K562 (cell line): ENCODE data around the gene EXOC3. TPM values are rescaled to one million over a fixed set of nuclear protein-coding genes. Genes with fewer than 3 reads are reported as not detected.

Experiments used
- ARID1B ChIP-seq: fragments of 450-650 bp; IDR thresholded peaks from 2 replicates; pipeline ENCODE4 v1.6.1; 2016; ENCODE audit warnings: antibody characterized with exemption, mild to moderate bottlenecking, inconsistent platforms
- DEAF1 ChIP-seq: fragments of 450-650 bp; formaldehyde crosslinking; IDR thresholded peaks from 2 replicates; pipeline ENCODE4 v1.4.0; 2020; ENCODE audit warnings: mild to moderate bottlenecking, moderate library complexity
- GATAD2B ChIP-seq: fragments of 450-650 bp; IDR thresholded peaks from 2 replicates; pipeline ENCODE4 v1.6.1; 2017; ENCODE audit warnings: mild to moderate bottlenecking, borderline replicate concordance
- KLF6 ChIP-seq: fragments of 250-450 bp; sonication (Bioruptor Pico); IDR thresholded peaks from 2 replicates; pipeline ENCODE4 v1.4.0; 2020; ENCODE audit warnings: mild to moderate bottlenecking, moderate library complexity, borderline replicate concordance
- MIER1 ChIP-seq: fragments of 450-650 bp; IDR thresholded peaks from 2 replicates; pipeline ENCODE4 v1.6.1; 2016; ENCODE audit warnings: antibody characterized with exemption, mild to moderate bottlenecking, low read depth
- PML ChIP-seq: IDR thresholded peaks from 2 replicates; pipeline ENCODE4 v1.6.1; 2012; ENCODE audit warnings: low read length, inconsistent platforms
- SIN3B ChIP-seq: fragments of 450-650 bp; IDR thresholded peaks from 2 replicates; pipeline ENCODE4 v1.6.1; 2017; ENCODE audit warnings: low read depth, mild to moderate bottlenecking, moderate library complexity
- SMARCB1 ChIP-seq: IDR thresholded peaks from 2 replicates; pipeline ENCODE4 v1.6.1; 2011; ENCODE audit warnings: improper control_type of control experiment, low read depth; ENCODE audit not compliant: insufficient read length
- SREBF2 ChIP-seq: sonication (generic); formaldehyde crosslinking; IDR thresholded peaks from 2 replicates; pipeline ENCODE4 v1.4.0; 2020; ENCODE audit warnings: mild to moderate bottlenecking, missing genetic modification reagents
- SRSF9 ChIP-seq: fragments of 200-400 bp; formaldehyde crosslinking; IDR thresholded peaks from 2 replicates; pipeline ENCODE4 v1.6.1; 2017; ENCODE audit warnings: low read depth, low read length, borderline replicate concordance
- USF1 ChIP-seq: sonication (generic); formaldehyde crosslinking; IDR thresholded peaks from 2 replicates; pipeline ENCODE4 v1.9.0; 2022; ENCODE audit warnings: mild to moderate bottlenecking, missing genetic modification reagents
- ZNF134 ChIP-seq: fragments of 250-450 bp; sonication (Bioruptor Pico); conservative IDR thresholded peaks from 2 replicates; pipeline ENCODE4 v1.4.0; 2020
- ZNF253 ChIP-seq: fragments of 250-450 bp; sonication (Bioruptor Pico); conservative IDR thresholded peaks from 2 replicates; pipeline ENCODE4 v1.6.1; 2021; ENCODE audit warnings: mild to moderate bottlenecking
- polyA plus RNA-seq, 8 experiments: library from polyadenylated mRNA; depleted of rRNA in 4 of 8; stranded (reverse) in 5 of 8; unstranded in 3 of 8; fragments of >200 nt; fragmentation: Nextera tagmentation in 2 of 8; fragmentation: Illumina TruSeq in 1 of 8; extraction: Ambion mirVana in 2 of 8; extraction: Trizol in 1 of 8; gene quantifications; 2 replicates each; pipeline versions ENCODE4 v1.2.1 to v1.2.3, GENCODE V29; 2011 to 2014; ENCODE audit warnings: inconsistent platforms in 1 of 8, missing spikeins in 1 of 8
- total RNA-seq, 7 experiments: library from RNA; depleted of rRNA in 6 of 7; stranded (reverse); fragments of >200 nt in 6 of 7; fragmentation: Illumina TruSeq in 2 of 7; extraction: Trizol in 2 of 7; gene quantifications; 2 replicates each; pipeline versions ENCODE4 v1.2.1 to v1.2.3, GENCODE V29; 2011 to 2021; ENCODE audit warnings: low replicate concordance in 1 of 7
- TF ChIP-seq, protein P1 (sequence below): sonication (generic); formaldehyde crosslinking; IDR thresholded peaks from 2 replicates; pipeline ENCODE4 v1.8.1; 2023; ENCODE audit warnings: mild to moderate bottlenecking, missing genetic modification reagents
- TF ChIP-seq, protein P2 (sequence below): fragments of 250-450 bp; sonication (Bioruptor Pico); IDR thresholded peaks from 2 replicates; pipeline ENCODE4 v1.4.0; 2020
- TF ChIP-seq, protein P3 (sequence below): fragments of 450-650 bp; formaldehyde crosslinking; IDR thresholded peaks from 2 replicates; pipeline ENCODE4 v1.4.0; 2022; ENCODE audit warnings: missing genetic modification characterization

The EXOC3 gene
- total and polyA plus RNA-seq, 9 of the 15 experiments (the other 6 are each of a cell fraction or from before 2014, with no cell fraction given) = 1.4 to 41.9 (median 22.4) TPM

DNA sequence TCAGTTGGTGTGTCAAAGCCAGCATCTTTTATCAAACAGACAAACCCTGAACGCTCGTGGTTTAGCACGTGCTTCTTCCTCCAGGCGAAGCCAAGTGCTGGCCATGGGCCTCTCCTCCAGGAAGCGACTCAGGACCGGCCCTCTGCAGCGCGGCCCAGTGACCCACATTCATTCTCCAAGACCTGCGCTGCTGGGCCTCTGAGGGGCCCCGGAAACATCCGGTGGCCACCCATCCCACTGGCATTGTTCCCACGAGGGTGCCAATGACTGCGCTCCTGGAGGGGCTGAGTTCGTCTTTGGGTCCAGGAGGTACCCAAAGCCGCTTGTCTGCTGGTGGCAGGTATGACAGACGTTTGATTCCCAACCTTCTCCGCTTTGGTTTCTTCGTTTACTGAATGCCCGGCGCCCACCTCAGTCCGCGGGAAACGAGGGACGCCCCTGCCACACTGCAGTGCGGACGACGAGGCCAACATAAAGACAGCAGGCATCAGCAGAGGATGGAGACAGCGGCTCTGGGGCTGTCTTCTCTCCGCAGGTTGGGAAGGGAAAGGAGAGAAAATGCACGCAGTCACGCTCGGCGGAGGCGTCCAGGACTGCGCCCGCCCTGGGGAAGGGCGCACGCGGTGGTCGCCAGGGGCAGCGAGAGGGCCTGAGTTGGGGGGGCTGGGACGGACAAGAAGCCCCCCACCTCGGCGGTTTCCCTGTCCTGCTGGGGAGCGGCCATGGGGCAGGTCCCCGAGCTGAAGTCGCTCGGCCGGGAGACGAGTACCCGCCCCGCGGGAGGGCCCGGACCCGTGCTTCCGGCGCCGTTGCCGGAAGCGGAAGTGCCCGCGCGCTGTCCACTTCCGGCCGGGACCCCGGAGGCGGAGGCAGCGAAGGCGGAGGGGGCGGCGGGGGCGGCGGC is at the start of gene EXOC3 (continued):
- TF ChIP-seq DEAF1 (CRISPR knock-in tag) = no peak
- TF ChIP-seq, protein P1, sequence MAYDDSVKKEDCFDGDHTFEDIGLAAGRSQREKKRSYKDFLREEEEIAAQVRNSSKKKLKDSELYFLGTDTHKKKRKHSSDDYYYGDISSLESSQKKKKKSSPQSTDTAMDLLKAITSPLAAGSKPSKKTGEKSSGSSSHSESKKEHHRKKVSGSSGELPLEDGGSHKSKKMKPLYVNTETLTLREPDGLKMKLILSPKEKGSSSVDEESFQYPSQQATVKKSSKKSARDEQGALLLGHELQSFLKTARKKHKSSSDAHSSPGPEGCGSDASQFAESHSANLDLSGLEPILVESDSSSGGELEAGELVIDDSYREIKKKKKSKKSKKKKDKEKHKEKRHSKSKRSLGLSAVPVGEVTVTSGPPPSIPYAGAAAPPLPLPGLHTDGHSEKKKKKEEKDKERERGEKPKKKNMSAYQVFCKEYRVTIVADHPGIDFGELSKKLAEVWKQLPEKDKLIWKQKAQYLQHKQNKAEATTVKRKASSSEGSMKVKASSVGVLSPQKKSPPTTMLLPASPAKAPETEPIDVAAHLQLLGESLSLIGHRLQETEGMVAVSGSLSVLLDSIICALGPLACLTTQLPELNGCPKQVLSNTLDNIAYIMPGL (CRISPR knock-in tag) = no peak
- TF ChIP-seq, protein P2, sequence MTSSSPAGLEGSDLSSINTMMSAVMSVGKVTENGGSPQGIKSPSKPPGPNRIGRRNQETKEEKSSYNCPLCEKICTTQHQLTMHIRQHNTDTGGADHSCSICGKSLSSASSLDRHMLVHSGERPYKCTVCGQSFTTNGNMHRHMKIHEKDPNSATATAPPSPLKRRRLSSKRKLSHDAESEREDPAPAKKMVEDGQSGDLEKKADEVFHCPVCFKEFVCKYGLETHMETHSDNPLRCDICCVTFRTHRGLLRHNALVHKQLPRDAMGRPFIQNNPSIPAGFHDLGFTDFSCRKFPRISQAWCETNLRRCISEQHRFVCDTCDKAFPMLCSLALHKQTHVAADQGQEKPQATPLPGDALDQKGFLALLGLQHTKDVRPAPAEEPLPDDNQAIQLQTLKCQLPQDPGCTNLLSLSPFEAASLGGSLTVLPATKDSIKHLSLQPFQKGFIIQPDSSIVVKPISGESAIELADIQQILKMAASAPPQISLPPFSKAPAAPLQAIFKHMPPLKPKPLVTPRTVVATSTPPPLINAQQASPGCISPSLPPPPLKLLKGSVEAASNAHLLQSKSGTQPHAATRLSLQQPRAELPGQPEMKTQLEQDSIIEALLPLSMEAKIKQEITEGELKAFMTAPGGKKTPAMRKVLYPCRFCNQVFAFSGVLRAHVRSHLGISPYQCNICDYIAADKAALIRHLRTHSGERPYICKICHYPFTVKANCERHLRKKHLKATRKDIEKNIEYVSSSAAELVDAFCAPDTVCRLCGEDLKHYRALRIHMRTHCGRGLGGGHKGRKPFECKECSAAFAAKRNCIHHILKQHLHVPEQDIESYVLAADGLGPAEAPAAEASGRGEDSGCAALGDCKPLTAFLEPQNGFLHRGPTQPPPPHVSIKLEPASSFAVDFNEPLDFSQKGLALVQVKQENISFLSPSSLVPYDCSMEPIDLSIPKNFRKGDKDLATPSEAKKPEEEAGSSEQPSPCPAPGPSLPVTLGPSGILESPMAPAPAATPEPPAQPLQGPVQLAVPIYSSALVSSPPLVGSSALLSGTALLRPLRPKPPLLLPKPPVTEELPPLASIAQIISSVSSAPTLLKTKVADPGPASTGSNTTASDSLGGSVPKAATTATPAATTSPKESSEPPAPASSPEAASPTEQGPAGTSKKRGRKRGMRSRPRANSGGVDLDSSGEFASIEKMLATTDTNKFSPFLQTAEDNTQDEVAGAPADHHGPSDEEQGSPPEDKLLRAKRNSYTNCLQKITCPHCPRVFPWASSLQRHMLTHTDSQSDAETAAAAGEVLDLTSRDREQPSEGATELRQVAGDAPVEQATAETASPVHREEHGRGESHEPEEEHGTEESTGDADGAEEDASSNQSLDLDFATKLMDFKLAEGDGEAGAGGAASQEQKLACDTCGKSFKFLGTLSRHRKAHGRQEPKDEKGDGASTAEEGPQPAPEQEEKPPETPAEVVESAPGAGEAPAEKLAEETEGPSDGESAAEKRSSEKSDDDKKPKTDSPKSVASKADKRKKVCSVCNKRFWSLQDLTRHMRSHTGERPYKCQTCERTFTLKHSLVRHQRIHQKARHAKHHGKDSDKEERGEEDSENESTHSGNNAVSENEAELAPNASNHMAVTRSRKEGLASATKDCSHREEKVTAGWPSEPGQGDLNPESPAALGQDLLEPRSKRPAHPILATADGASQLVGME = no peak
- TF ChIP-seq ZNF253 (CRISPR knock-in tag) = no peak
- TF ChIP-seq MIER1 = no peak
- no peak for TF ChIP-seq GATAD2B
- no peak for TF ChIP-seq SREBF2 (CRISPR knock-in tag)
- TF ChIP-seq ARID1B = no peak
- TF ChIP-seq ZNF134 (CRISPR knock-in tag) = no peak
- TF ChIP-seq SIN3B = peak; percentile 78
- no peak for TF ChIP-seq KLF6 (CRISPR knock-in tag)
- TF ChIP-seq SMARCB1 = no peak
- peak; percentile 64; the same call in 1 of the 2 replicates for TF ChIP-seq PML
- no peak for TF ChIP-seq SRSF9
- TF ChIP-seq, protein P3, sequence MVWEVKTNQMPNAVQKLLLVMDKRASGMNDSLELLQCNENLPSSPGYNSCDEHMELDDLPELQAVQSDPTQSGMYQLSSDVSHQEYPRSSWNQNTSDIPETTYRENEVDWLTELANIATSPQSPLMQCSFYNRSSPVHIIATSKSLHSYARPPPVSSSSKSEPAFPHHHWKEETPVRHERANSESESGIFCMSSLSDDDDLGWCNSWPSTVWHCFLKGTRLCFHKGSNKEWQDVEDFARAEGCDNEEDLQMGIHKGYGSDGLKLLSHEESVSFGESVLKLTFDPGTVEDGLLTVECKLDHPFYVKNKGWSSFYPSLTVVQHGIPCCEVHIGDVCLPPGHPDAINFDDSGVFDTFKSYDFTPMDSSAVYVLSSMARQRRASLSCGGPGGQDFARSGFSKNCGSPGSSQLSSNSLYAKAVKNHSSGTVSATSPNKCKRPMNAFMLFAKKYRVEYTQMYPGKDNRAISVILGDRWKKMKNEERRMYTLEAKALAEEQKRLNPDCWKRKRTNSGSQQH (CRISPR knock-in tag) = no peak
- no peak for TF ChIP-seq USF1 (CRISPR knock-in tag)
